Type B pancreatic cell (in vitro differentiated cells): Measurements from ENCODE around the gene LRFN3. TPM values are rescaled to one million over a fixed set of nuclear protein-coding genes. Genes with fewer than 3 reads are reported as not detected.

Experiments
- DNase-seq: peaks from one replicate; pipeline ENCODE4 v3.0.0; 2021; ENCODE audit warnings: mixed read lengths; ENCODE audit not compliant: unreplicated experiment; ENCODE audit errors: extremely low spot score
- H3K27ac Mint-ChIP-seq: 2 replicates; pipeline ENCODE4 v1.8.0; 2021; ENCODE audit warnings: mild to moderate bottlenecking, mixed read lengths
- H3K27me3 Mint-ChIP-seq: 2 replicates; pipeline ENCODE4 v1.8.0; 2021; ENCODE audit warnings: mixed read lengths
- H3K36me3 Mint-ChIP-seq: 2 replicates; pipeline ENCODE4 v1.8.0; 2021; ENCODE audit warnings: mixed read lengths
- H3K4me1 Mint-ChIP-seq: one replicate; pipeline ENCODE4 v1.8.0; 2021; ENCODE audit warnings: mixed read lengths; ENCODE audit not compliant: unreplicated experiment
- H3K4me3 Mint-ChIP-seq: 2 replicates; pipeline ENCODE4 v1.8.0; 2021; ENCODE audit warnings: mild to moderate bottlenecking, mixed read lengths
- H3K9me3 Mint-ChIP-seq: 2 replicates; pipeline ENCODE4 v1.8.0; 2021; ENCODE audit warnings: mixed read lengths
- CTCF ChIP-seq: fragments of 200-600 bp; sonication (generic); conservative IDR thresholded peaks from 2 replicates; pipeline ENCODE4 v1.5.0; 2021; ENCODE audit warnings: antibody characterized with exemption, mild to moderate bottlenecking
- total RNA-seq: library from RNA; stranded (reverse); gene quantifications from 2 replicates; pipeline ENCODE4 v1.2.1, GENCODE V29; 2021; ENCODE audit warnings: low replicate concordance

The LRFN3 gene
- total RNA-seq, 1 donor from 2014 or later = 22.6 TPM

- Mint-ChIP-seq H3K4me1 (no peaks in the 10 kb centered on the region), H3K27ac (no peak overlapping the region), H3K27me3 (no peaks in the 10 kb centered on the region), H3K36me3 (peaks cover 12% of the 10 kb centered on the region), H3K9me3 (no peaks in the 10 kb centered on the region), H3K4me3 (no peak overlapping the region)
- no peak for TF ChIP-seq CTCF
- DNase-seq = no peak
Observed at GRCh38 chr19:35894342-35894741, 41.8 kb upstream of the LRFN3 start.

GRCh38 chr19:35895911-35896642, 40.1 kb upstream of the LRFN3 start:
- Mint-ChIP-seq H3K4me1 (no peaks in the 10 kb centered on the region), H3K27ac (peak overlapping the region; percentile 48), H3K27me3 (no peaks in the 10 kb centered on the region), H3K9me3 (no peaks in the 10 kb centered on the region), H3K4me3 (peak overlapping the region; percentile 36), H3K36me3 (peaks cover under 1% of the 10 kb centered on the region)
- TF ChIP-seq CTCF = no peak
- no peak for DNase-seq

- Mint-ChIP-seq H3K36me3 (no peaks in the 10 kb centered on the region), H3K27me3 (peaks cover under 1% of the 10 kb centered on the region), H3K4me1 (no peaks in the 10 kb centered on the region), H3K9me3 (no peaks in the 10 kb centered on the region), H3K27ac (no peak overlapping the region), H3K4me3 (no peak overlapping the region)
- TF ChIP-seq CTCF = no peak
- DNase-seq = no peak
Observed at GRCh38 chr19:35896643-35897040, 39.5 kb upstream of the LRFN3 start.

- Mint-ChIP-seq H3K4me1 (peaks cover 7% of the 10 kb centered on the region), H3K27me3 (peaks cover 9% of the 10 kb centered on the region), H3K9me3 (no peaks in the 10 kb centered on the region), H3K36me3 (no peaks in the 10 kb centered on the region), H3K4me3 (peak overlapping the region; percentile 72), H3K27ac (peak overlapping the region; percentile 26)
- no peak for DNase-seq
- no peak for TF ChIP-seq CTCF
Observed at GRCh38 chr19:35897706-35898451, 38.3 kb upstream of the LRFN3 start.

GRCh38 chr19:35898499-35898809, 37.7 kb upstream of the LRFN3 start:
- H3K27ac Mint-ChIP-seq = peak overlapping the region; percentile 87
- no peaks in the 10 kb centered on the region for H3K9me3 Mint-ChIP-seq
- DNase-seq = no peak
- H3K27me3 Mint-ChIP-seq = peaks cover 14% of the 10 kb centered on the region
- H3K4me1 Mint-ChIP-seq = peaks cover 11% of the 10 kb centered on the region
- no peak for TF ChIP-seq CTCF
- H3K4me3 Mint-ChIP-seq = peak overlapping the region; percentile 97
- no peaks in the 10 kb centered on the region for H3K36me3 Mint-ChIP-seq
